Thymus (tissue), 11 donors: Measurements from ENCODE around the gene PDCD7. TPM values are rescaled to one million over a fixed set of nuclear protein-coding genes. Genes with fewer than 3 reads are reported as not detected.
"Not testable (repeated sequence)": the region's sequence is repeated elsewhere in the genome, so short reads cannot be mapped to it uniquely, and the experiment has no call there.

Experiments used
- DNase-seq, 9 donors: peaks; one replicate each; pipeline ENCODE4 v3.0.0-alpha.2; 2013; ENCODE audit warnings: low spot score in 9 of 9, low read depth in 6 of 9, missing footprints in 1 of 9
- H3K27ac ChIP-seq, 2 donors: one replicate each; pipeline ENCODE4 v1.5.1; 2013; ENCODE audit warnings: control low read depth in 1 of 2, low read depth in 1 of 2, low read length in 1 of 2, mild to moderate bottlenecking in 1 of 2, moderate library complexity in 1 of 2
- H3K27me3 ChIP-seq, 2 donors: one replicate each; pipeline ENCODE4 v1.5.1; 2013; ENCODE audit warnings: low read length in 1 of 2; ENCODE audit not compliant: control insufficient read depth in 2 of 2, insufficient read depth in 1 of 2
- H3K36me3 ChIP-seq, 2 donors: one replicate each; pipeline ENCODE4 v1.5.1; 2013; ENCODE audit warnings: low read length in 1 of 2, mild to moderate bottlenecking in 1 of 2, moderate library complexity in 1 of 2; ENCODE audit not compliant: control insufficient read depth in 2 of 2, insufficient read depth in 2 of 2
- H3K4me1 ChIP-seq, 2 donors: one replicate each; pipeline ENCODE4 v1.5.1; 2013; ENCODE audit warnings: low read length in 2 of 2; ENCODE audit not compliant: control insufficient read depth in 2 of 2, insufficient read depth in 2 of 2
- H3K4me3 ChIP-seq, 2 donors: one replicate each; pipeline ENCODE4 v1.5.1; 2013; ENCODE audit warnings: low read length in 2 of 2, control low read depth in 1 of 2, mild to moderate bottlenecking in 1 of 2
- H3K9me3 ChIP-seq, 2 donors: one replicate each; pipeline ENCODE4 v1.5.1; 2013; ENCODE audit warnings: low read length in 1 of 2, mild to moderate bottlenecking in 1 of 2; ENCODE audit not compliant: control insufficient read depth in 2 of 2, insufficient read depth in 1 of 2
- WGBS: extraction: QIAGEN DNeasy Blood & Tissue Kit; methylation state at CpG from one replicate; pipeline ENCODE4 v1.1.7; 2013; 5-methylcytosine and 5-hydroxymethylcytosine counted together
- polyA plus RNA-seq: library from polyadenylated mRNA; stranded (reverse); fragments of 200-250 nt; gene quantifications from one replicate; pipeline ENCODE4 v1.2.3, GENCODE V29; 2013
- total RNA-seq: library from RNA; stranded (reverse); fragments of 120-200 nt; gene quantifications from one replicate; pipeline ENCODE4 v1.2.4, GENCODE V29; 2013
- donor health status: healthy.

Gene PDCD7
- total and polyA plus RNA-seq, 2 donors = 12.2 to 16.6 TPM

DNA sequence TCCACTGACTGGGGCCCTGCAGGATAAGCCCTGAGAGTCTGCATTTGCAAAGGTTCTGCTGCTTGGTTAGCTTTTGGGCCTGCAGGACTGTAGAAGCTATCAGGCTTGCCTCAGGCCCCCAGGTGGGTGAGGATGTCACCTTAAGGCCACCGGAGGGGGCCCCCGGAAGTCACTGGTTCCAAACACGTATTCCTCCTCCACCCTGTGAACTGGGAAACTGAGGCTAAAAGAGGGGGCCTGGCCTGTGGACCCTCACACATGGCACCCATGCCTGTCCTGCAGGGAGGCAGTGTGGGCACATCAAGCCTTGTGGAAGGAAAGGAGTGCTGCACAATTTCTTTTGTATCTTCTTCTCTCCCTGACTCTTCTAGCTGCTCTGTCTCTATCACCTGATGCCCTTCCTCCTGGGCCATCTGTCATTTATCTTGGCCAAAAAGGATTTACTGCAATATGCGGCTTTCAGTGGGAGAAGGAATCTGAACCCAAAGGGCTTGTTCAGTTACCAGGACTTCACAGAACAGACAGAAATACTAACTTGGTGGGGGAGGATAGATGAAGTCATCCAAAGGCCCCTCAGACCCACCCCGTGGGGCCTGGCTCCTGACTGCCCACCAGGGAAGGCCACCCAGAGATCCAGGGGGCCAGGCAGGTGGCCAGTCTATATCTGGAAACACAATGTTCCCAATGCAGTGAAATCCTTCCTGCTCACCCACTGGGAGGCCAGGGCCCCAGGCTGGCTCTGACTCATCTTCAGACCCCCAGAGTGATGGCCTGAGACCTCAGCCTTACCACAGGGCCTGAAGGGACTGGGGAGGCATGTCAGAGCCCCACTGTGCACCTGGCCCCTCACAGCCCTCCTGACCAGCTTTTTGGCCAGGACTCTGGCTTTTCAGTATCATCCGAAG, 36.9 kb downstream of the PDCD7 start:
- 97% methylated on average over 6 of the region's 6 CpGs for WGBS
- DNase-seq = no peak
- no peak overlapping the region for H3K4me3 ChIP-seq

DNA sequence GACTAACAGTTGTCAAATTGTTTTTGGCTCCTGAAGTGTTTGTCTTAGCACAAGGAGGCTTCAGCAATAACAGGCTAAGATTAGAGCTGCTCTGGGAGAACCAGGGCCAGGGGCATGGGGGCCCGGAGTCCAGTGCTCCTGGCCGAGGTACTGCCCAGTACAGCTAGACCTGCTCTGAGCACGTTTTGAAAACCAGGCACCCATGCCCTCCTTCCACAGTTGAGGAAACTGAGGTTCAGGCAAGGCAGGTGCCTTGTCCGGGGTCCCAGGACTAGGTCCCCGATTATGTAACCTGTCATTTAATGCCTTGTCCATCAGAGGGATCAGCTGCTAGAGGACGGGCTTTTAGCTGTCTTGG, 37.9 kb downstream of the PDCD7 start:
- Histone ChIP-seq H3K27me3 (no peaks in the 10 kb centered on the region), H3K36me3 (peaks cover 32 to 35% of the 10 kb centered on the region in 2 donors), H3K27ac (no peak overlapping the region), H3K9me3 (no peaks in the 10 kb centered on the region), H3K4me1 (no peaks in the 10 kb centered on the region), H3K4me3 (no peak overlapping the region)
- DNase-seq = no peak
- WGBS = 96% methylated on average over 6 of the region's 6 CpGs

More for the DNA sequence above, 36.9 kb downstream of the PDCD7 start:
- no peaks in the 10 kb centered on the region for H3K4me1 ChIP-seq
- H3K27me3 ChIP-seq = no peaks in the 10 kb centered on the region
- no peaks in the 10 kb centered on the region for H3K9me3 ChIP-seq
- peaks cover 38 to 42% of the 10 kb centered on the region in 2 donors for H3K36me3 ChIP-seq
- no peak overlapping the region for H3K27ac ChIP-seq

DNA sequence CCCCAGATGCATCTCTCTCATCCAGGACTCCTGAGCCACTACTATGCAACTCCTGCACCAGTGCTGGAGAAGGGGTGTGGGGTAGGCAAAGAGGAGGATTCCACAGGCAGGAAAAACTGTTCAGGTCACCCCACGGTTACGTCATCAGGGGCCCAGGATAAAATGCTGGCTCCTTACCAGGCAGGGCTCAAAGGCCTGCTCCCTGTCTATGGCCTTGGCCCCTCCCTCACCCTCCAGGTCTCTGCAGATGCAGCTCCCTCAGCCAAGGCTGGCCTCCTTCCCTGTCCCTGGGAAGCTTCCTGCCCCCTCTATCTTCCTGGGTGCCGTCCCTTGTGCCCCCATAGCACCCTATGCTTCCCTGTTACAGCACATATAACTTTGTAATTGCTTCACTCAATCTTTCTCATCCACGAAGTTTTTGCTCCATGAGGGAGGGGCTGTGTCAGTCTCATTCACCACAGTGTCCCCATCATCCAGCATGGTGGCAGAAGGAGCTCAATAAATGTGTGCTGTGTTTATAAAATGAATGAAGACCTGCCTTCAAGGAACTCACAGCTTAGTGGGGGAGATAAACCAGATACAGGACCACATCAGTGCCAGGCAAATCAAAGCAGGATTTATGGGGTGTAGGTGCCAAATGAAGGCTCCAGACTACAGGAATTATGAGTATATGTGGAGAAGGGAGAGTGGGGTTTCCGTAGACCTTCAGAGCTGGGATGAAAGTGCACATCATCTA, 38.4 kb downstream of the PDCD7 start:
- no peaks in the 10 kb centered on the region for H3K9me3 ChIP-seq
- no peak overlapping the region for H3K27ac ChIP-seq
- H3K27me3 ChIP-seq = no peaks in the 10 kb centered on the region
- H3K36me3 ChIP-seq = peaks cover 27 to 33% of the 10 kb centered on the region in 2 donors
- WGBS = 93% methylated on average over 5 of the region's 5 CpGs
- H3K4me1 ChIP-seq = no peaks in the 10 kb centered on the region
- no peak overlapping the region for H3K4me3 ChIP-seq
- DNase-seq = no peak

DNA sequence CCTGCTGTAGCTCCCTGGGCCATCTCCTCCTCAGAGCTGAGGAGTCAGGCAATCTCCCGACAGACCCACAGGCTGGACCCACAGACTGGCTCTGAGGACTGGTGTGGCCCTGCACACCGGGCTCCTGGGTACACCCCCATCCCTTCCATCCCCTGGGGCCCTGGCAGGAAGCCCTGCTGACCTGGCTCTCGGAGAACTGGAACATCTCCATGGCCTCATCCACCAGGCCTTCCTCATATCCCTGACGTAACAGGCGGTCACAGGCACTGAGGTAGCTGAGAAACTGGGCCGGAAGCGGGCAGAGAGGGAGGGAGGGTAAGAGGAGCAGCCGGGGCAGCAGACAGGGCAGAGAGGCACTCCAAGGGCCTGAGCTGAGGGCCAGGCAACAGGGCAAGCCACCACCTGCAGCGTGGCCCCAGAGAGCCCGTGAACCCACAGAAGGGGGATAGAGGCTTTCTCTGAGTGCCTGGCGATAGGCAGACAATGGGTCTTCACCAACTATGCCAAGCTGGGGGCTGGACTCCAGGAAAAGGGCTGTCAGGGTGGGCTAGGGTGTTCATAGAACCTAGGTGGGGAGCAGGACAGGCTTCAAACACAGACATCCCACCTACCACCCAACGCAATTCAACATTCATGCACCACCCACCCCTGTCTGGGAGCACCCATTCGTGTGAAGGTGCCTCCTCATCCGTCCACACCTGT, 39.2 kb downstream of the PDCD7 start:
- peaks cover 25 to 28% of the 10 kb centered on the region in 2 donors for H3K36me3 ChIP-seq
- no peaks in the 10 kb centered on the region for H3K27me3 ChIP-seq
- no peak overlapping the region for H3K4me3 ChIP-seq
- DNase-seq = no peak
- H3K9me3 ChIP-seq = no peaks in the 10 kb centered on the region
- no peak overlapping the region for H3K27ac ChIP-seq
- H3K4me1 ChIP-seq = no peaks in the 10 kb centered on the region
- WGBS = 99% methylated on average over 14 of the region's 14 CpGs

DNA sequence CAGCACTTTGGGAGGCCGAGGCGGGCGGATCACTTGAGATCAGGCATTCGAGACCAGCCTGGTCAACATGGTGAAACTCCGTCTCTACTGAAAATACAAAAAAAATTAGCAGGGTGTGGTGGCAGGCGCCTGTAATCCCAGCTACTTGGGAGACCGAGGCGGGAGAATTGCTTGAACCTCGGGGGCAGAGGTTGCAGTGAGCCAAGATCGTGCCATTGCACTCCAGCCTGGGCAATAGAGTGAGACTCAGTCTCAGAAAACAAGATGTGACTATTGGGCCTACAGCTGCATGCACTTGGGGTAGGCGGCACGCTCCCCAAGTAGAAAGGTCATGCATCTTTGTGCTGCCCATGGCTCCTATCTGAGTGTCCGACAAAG, 39.8 kb downstream of the PDCD7 start:
- over 99% methylated on average over 13 of the region's 13 CpGs for WGBS
- H3K27ac ChIP-seq, H3K4me1 ChIP-seq: not testable (repeated sequence)

DNA sequence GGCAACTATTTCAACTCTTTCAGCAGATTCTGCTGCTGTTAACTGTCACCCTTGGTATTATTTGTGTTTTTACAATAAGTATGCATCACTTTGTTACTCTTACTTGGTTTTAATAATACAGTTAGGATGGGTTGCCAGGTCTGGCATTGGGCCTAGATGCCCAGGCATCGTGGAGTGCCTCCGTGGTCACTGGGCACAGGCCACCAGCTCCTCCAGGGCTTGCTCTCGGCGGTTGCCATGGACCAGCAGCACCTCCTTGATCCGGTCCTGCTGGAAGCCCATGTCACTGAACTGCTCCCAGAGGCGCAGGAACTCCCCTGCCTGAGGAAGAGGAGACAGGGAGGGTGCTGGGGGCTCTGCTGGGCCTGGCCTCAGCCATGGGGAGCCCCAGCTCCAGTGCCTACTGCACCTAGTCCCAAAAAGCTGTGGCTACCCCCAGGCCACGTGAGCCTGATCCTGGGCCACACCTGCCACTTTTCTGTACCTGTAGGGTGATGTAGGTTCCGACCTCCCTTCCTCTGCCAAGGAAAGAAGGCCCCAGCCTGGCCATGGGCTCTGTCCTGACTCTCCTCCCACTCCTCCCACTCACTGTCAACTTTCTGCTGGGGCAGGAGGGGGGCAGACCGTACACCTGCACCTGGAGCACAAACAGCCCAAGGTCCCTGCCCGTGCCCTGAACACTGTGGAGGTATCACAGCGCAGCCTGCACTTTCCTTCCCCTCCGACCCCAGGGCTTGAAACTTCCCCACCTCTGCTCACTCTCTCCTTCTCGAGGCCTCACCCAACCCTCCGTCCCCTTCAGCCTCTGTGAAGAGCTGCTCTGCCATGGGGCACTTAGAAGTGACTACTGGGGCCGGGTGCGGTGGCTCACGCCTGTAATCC, 40.5 kb downstream of the PDCD7 start:
- peaks cover 0 to 4% of the 10 kb centered on the region in 2 donors for H3K4me1 ChIP-seq
- H3K9me3 ChIP-seq = no peaks in the 10 kb centered on the region
- no peak overlapping the region for H3K27ac ChIP-seq
- 98% methylated on average over 17 of the region's 17 CpGs for WGBS
- no peak for DNase-seq
- no peaks in the 10 kb centered on the region for H3K27me3 ChIP-seq
- no peak overlapping the region for H3K4me3 ChIP-seq
- peaks cover 12 to 15% of the 10 kb centered on the region in 2 donors for H3K36me3 ChIP-seq

More for the DNA sequence above, 39.8 kb downstream of the PDCD7 start:
- H3K4me3 ChIP-seq, H3K9me3 ChIP-seq, H3K27me3 ChIP-seq, DNase-seq: not testable (repeated sequence)
- H3K36me3 ChIP-seq = peaks cover 18 to 21% of the 10 kb centered on the region in 2 donors

DNA sequence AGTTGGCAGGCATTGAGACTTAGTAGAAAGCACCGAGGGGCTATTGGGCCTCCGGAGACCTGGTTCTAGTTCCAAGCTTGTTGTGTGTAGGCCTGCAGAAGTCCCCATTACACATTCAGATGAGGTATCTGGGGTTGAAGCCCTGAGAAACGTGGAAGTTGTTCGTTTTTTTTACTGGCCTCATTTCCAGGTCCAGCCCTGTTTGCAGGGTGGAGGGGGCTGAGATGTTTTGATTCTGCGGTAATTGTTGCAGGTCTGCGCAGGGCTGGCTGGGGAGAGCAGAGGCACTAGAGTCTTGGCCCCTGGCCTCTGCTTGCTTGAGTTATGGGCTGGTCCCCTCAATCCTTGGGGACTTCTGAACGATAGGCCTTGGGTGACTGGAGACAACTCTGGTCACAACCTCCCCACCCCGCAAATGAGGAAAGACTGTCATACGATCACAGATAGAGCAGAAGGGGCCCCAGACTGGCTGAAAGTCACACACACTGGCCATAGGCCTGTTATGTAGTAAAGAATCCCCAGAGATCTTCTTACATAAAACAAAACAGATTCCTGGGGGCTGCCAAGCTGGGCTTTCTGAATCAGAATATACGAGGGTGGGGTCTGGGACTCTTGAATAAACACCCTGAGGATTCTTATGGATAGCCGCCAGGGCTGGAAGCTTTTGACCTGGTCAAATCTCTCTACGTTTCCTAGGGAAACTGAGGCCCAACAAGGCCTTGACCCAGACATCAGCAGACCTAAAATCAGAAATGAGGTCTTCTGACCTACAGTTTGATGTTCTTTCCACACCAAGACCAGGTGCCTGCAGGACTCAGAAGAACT, 41.5 kb downstream of the PDCD7 start:
- Histone ChIP-seq H3K4me1 (peaks cover 0 to 4% of the 10 kb centered on the region in 2 donors), H3K27me3 (no peaks in the 10 kb centered on the region), H3K9me3 (no peaks in the 10 kb centered on the region), H3K4me3 (no peak overlapping the region), H3K36me3 (peaks cover 4 to 6% of the 10 kb centered on the region in 2 donors), H3K27ac (no peak overlapping the region)
- WGBS = 94% methylated on average over 12 of the region's 12 CpGs
- no peak for DNase-seq
